ENCODE results near the gene SLC38A10. TPM values are rescaled to one million over a fixed set of nuclear protein-coding genes. Genes with fewer than 3 reads are reported as not detected.
A peak's percentile ranks its signal among the peaks of the same experiment; 100 is the strongest.

The SLC38A10 gene
- total and polyA plus RNA-seq, 10 of the 15 experiments (the other 5 are each of a cell fraction or from before 2014, with no cell fraction given), result 0.52 to 67.9 (median 22.1) TPM

DNA sequence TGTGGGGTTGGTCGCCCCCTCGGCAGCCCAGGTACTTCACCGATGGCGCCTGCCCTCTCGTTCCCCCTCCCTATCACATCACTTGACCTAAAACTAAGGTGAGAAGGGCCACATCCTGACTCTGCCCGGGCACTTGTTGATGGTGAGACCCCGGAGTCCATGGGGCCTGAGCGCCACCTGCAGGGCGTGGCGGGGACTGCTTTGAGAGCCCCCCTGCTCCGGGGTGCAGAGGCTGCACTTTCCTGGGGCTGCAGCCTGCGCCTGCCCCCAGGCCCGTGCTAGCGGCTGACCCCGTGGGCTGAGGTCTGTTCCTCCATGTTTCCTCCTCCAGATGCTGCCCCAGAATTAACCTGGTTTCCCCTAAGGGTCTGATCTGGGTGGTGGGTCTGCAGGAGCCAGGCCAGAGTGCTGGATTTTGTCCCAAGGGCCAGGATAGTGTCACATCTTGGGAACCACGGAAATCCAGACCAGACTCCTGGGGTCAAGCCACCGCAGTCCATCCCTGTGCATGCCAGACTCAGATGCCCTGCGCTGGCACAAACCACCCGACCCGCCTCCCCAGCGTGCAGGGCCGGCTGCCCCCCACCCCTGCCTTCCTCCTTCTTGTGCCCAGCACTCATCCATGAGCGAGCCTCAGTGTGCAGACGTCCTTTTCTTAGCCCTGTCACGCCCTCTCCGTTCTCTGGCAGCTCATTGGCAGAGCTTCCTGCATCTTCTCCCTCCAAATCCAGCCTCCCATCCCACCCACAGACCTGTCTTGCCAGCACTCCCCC is 53.3 kb downstream of the SLC38A10 start (continued):
- TF ChIP-seq TCF3 (IDR thresholded peaks at IDR 0.05; ENCODE audit: borderline replicate concordance, insufficient read depth, low read depth, low read length) (no peak), YBX1 (IDR thresholded peaks at IDR 0.05) (no peak), STAT3 (IDR thresholded peaks at IDR 0.05; ENCODE audit: low read depth, low read length) (no peak), FOXK2 (IDR thresholded peaks at IDR 0.05) (peak; percentile 12; the same call in 1 of the 2 replicates), SP1 (IDR thresholded peaks at IDR 0.05; ENCODE audit: low read depth, low read length) (no peak), RCOR1 (conservative IDR thresholded peaks at IDR 0.05; ENCODE audit: low read depth, low read length) (0 out of 2 replicates have a peak, but pooled peaks have one; percentile 32), NRF1 (conservative IDR thresholded peaks at IDR 0.05; ENCODE audit: low read depth, low read length) (no peak), CBX5 (IDR thresholded peaks at IDR 0.05; ENCODE audit: low read depth) (no peak), RAD21 (IDR thresholded peaks at IDR 0.05; ENCODE audit: insufficient read depth, low read depth, low read length) (peak; percentile 79), NR2F1 (conservative IDR thresholded peaks at IDR 0.05) (peak; percentile 58), SMC3 (IDR thresholded peaks at IDR 0.05; ENCODE audit: borderline replicate concordance, low read length) (peak; percentile 65), RAD51 (IDR thresholded peaks at IDR 0.05) (no peak), NFYA (IDR thresholded peaks at IDR 0.05; ENCODE audit: borderline replicate concordance, low read depth, low read length) (no peak), GABPA (IDR thresholded peaks at IDR 0.05; ENCODE audit: low read depth) (no peak), ETV6 (conservative IDR thresholded peaks at IDR 0.05 in 1 of 2, IDR thresholded peaks at IDR 0.05 in 1 of 2; ENCODE audit: borderline replicate concordance in 1 of 2, low read depth in 1 of 2) (no peak), CTCF (IDR thresholded peaks at IDR 0.05 in 2 of 3, conservative IDR thresholded peaks at IDR 0.05 in 1 of 3; ENCODE audit: control insufficient read depth in 2 of 3, extremely low read depth in 1 of 3, insufficient read depth in 1 of 3, low read depth in 3 of 3, low read length in 3 of 3) (peak; percentile 83 to 94 (median 86)), KDM1A (IDR thresholded peaks at IDR 0.05; ENCODE audit: borderline replicate concordance) (no peak), TARDBP (IDR thresholded peaks at IDR 0.05; ENCODE audit: borderline replicate concordance) (no peak), JUNB (IDR thresholded peaks at IDR 0.05) (no peak)
- TF ChIP-seq, protein P1, sequence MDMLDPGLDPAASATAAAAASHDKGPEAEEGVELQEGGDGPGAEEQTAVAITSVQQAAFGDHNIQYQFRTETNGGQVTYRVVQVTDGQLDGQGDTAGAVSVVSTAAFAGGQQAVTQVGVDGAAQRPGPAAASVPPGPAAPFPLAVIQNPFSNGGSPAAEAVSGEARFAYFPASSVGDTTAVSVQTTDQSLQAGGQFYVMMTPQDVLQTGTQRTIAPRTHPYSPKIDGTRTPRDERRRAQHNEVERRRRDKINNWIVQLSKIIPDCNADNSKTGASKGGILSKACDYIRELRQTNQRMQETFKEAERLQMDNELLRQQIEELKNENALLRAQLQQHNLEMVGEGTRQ (IDR thresholded peaks at IDR 0.05; ENCODE audit: borderline replicate concordance, low read depth, low read length), result no peak
